OCI-LY1 (cell line): ENCODE data around the gene CENPT.

Source experiments
- EZH2 ChIP-seq: fragments of 200-600 bp; sonication (generic), shearing (Covaris generic); IDR thresholded peaks from 2 replicates; pipeline ENCODE4 v1.8.0; 2017; ENCODE audit warnings: borderline replicate concordance, mixed run types, mild to moderate bottlenecking, antibody characterized with exemption, low read length, moderate library complexity, mixed read lengths
- TF ChIP-seq, protein P1 (sequence below): fragments of 200-600 bp; sonication (generic), shearing (Covaris generic); IDR thresholded peaks from 2 replicates; pipeline ENCODE4 v1.5.1; 2017; ENCODE audit warnings: mild to moderate bottlenecking, antibody characterized with exemption, low read length, moderate library complexity, mixed read lengths

DNA sequence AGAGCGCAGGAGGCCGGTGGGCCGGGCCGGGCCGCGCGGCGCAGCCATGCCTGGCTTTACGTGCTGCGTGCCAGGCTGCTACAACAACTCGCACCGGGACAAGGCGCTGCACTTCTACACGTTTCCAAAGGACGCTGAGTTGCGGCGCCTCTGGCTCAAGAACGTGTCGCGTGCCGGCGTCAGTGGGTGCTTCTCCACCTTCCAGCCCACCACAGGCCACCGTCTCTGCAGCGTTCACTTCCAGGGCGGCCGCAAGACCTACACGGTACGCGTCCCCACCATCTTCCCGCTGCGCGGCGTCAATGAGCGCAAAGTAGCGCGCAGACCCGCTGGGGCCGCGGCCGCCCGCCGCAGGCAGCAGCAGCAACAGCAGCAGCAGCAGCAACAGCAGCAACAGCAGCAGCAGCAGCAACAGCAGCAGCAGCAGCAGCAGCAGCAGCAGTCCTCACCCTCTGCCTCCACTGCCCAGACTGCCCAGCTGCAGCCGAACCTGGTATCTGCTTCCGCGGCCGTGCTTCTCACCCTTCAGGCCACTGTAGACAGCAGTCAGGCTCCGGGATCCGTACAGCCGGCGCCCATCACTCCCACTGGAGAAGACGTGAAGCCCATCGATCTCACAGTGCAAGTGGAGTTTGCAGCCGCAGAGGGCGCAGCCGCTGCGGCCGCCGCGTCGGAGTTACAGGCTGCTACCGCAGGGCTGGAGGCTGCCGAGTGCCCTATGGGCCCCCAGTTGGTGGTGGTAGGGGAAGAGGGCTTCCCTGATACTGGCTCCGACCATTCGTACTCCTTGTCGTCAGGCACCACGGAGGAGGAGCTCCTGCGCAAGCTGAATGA, 4.8 kb downstream of the CENPT start:
- TF ChIP-seq, protein P1, sequence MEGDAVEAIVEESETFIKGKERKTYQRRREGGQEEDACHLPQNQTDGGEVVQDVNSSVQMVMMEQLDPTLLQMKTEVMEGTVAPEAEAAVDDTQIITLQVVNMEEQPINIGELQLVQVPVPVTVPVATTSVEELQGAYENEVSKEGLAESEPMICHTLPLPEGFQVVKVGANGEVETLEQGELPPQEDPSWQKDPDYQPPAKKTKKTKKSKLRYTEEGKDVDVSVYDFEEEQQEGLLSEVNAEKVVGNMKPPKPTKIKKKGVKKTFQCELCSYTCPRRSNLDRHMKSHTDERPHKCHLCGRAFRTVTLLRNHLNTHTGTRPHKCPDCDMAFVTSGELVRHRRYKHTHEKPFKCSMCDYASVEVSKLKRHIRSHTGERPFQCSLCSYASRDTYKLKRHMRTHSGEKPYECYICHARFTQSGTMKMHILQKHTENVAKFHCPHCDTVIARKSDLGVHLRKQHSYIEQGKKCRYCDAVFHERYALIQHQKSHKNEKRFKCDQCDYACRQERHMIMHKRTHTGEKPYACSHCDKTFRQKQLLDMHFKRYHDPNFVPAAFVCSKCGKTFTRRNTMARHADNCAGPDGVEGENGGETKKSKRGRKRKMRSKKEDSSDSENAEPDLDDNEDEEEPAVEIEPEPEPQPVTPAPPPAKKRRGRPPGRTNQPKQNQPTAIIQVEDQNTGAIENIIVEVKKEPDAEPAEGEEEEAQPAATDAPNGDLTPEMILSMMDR: peak; percentile 59
- no peak for TF ChIP-seq EZH2
